ENCODE results near the gene SECTM1.

Gene SECTM1

GRCh38 chr17:82287013-82287867, 46.3 kb downstream of the SECTM1 start:
- H4K91ac ChIP-seq (ENCODE audit: low read length), result peak overlapping the region; percentile 3
- no peak overlapping the region for H2BK5ac ChIP-seq (ENCODE audit: low read depth, low read length, poor library complexity, severe bottlenecking)
- 95% methylated on average over 7 of the region's 9 CpGs for WGBS
- no peaks in the 10 kb centered on the region for H3K36me3 ChIP-seq (ENCODE audit: control insufficient read depth in 1 of 2, insufficient read depth in 2 of 2, low read depth in 1 of 2, low read length in 2 of 2)
- no peak overlapping the region for H2BK15ac ChIP-seq (ENCODE audit: low read depth, poor library complexity, severe bottlenecking)
- H3K9ac ChIP-seq (ENCODE audit: low read length), result peak overlapping the region; percentile 8
- no peak overlapping the region for H2BK120ac ChIP-seq (ENCODE audit: low read depth, low read length)
- no peak overlapping the region for H3K4me3 ChIP-seq (ENCODE audit: insufficient read depth in 1 of 2, low read depth in 1 of 2, low read length in 2 of 2)
- peaks cover 4% of the 10 kb centered on the region for H3K79me1 ChIP-seq (replicated peaks; ENCODE audit: low read length, poor library complexity, severe bottlenecking)
- no peak overlapping the region for H3K23ac ChIP-seq (ENCODE audit: low read length in 2 of 2)
- no peak overlapping the region for H3K4me2 ChIP-seq (ENCODE audit: low read length, poor library complexity, severe bottlenecking)
- peak overlapping the region; percentile 7 to 23 for H2BK12ac ChIP-seq (ENCODE audit: low read length in 2 of 2)
- H4K8ac ChIP-seq (ENCODE audit: low read length), result no peak overlapping the region
- H3K9me3 ChIP-seq (ENCODE audit: control insufficient read depth, low read length), result no peaks in the 10 kb centered on the region
- no peaks in the 10 kb centered on the region for H3K27me3 ChIP-seq (ENCODE audit: control insufficient read depth in 1 of 2, insufficient read depth in 1 of 2, low read length in 2 of 2)
- H3K4ac ChIP-seq (ENCODE audit: low read depth in 1 of 2, low read length in 2 of 2), result peak overlapping the region in 1 of 2 experiments; percentile 78
- peak overlapping the region; percentile 3 for H2AK5ac ChIP-seq (ENCODE audit: low read length, severe bottlenecking)
- no peak overlapping the region for H2AFZ ChIP-seq (ENCODE audit: low read depth, low read length)
- DNase-seq, result no peak
- peak overlapping the region in 1 of 2 experiments; percentile 67 for H3K18ac ChIP-seq (ENCODE audit: low read depth in 1 of 2, low read length in 2 of 2)
- no peak overlapping the region for H3K27ac ChIP-seq (ENCODE audit: low read length, poor library complexity, severe bottlenecking)
- H3K4me1 ChIP-seq (ENCODE audit: control insufficient read depth, insufficient read depth, low read depth, low read length), result peaks cover 30% of the 10 kb centered on the region
- no peak overlapping the region for H3K14ac ChIP-seq (ENCODE audit: low read length in 2 of 2)

GRCh38 chr17:82285141-82285540, 48.4 kb downstream of the SECTM1 start:
- no peaks in the 10 kb centered on the region for H3K9me3 ChIP-seq (ENCODE audit: control insufficient read depth, low read length)
- DNase-seq, result no peak
- no peaks in the 10 kb centered on the region for H3K36me3 ChIP-seq (ENCODE audit: control insufficient read depth in 1 of 2, insufficient read depth in 2 of 2, low read depth in 1 of 2, low read length in 2 of 2)

GRCh38 chr17:82283208-82283749, 50.3 kb downstream of the SECTM1 start:
- H4K8ac ChIP-seq (ENCODE audit: low read length), result peak overlapping the region; percentile 53
- peak overlapping the region; percentile 11 for H2BK120ac ChIP-seq (ENCODE audit: low read depth, low read length)
- no peaks in the 10 kb centered on the region for H3K79me1 ChIP-seq (replicated peaks; ENCODE audit: low read length, poor library complexity, severe bottlenecking)
- peak overlapping the region; percentile 9 to 79 for H3K18ac ChIP-seq (ENCODE audit: low read depth in 1 of 2, low read length in 2 of 2)
- H3K14ac ChIP-seq (ENCODE audit: low read length in 2 of 2), result peak overlapping the region in 1 of 2 experiments; percentile 66
- H3K4me1 ChIP-seq (ENCODE audit: control insufficient read depth, insufficient read depth, low read depth, low read length), result peaks cover 37% of the 10 kb centered on the region
- WGBS, result 43% methylated on average over 13 of the region's 13 CpGs
- peak; percentile 90 for DNase-seq
- peak overlapping the region in 1 of 2 experiments; percentile 74 for H2BK12ac ChIP-seq (ENCODE audit: low read length in 2 of 2)
- H2BK5ac ChIP-seq (ENCODE audit: low read depth, low read length, poor library complexity, severe bottlenecking), result no peak overlapping the region
- no peak overlapping the region for H3K27ac ChIP-seq (ENCODE audit: low read length, poor library complexity, severe bottlenecking)
- peak overlapping the region; percentile 32 for H3K4me2 ChIP-seq (ENCODE audit: low read length, poor library complexity, severe bottlenecking)
- no peaks in the 10 kb centered on the region for H3K9me3 ChIP-seq (ENCODE audit: control insufficient read depth, low read length)
- peak overlapping the region; percentile 15 for H3K9ac ChIP-seq (ENCODE audit: low read length)
- peak overlapping the region; percentile 8 for H2BK15ac ChIP-seq (ENCODE audit: low read depth, poor library complexity, severe bottlenecking)
- peak overlapping the region; percentile 66 for H4K91ac ChIP-seq (ENCODE audit: low read length)
- no peak overlapping the region for H3K23ac ChIP-seq (ENCODE audit: low read length in 2 of 2)
- H2AFZ ChIP-seq (ENCODE audit: low read depth, low read length), result no peak overlapping the region
- peaks cover 0 to under 1% of the 10 kb centered on the region in 2 experiments for H3K36me3 ChIP-seq (ENCODE audit: control insufficient read depth in 1 of 2, insufficient read depth in 2 of 2, low read depth in 1 of 2, low read length in 2 of 2)
- no peaks in the 10 kb centered on the region for H3K27me3 ChIP-seq (ENCODE audit: control insufficient read depth in 1 of 2, insufficient read depth in 1 of 2, low read length in 2 of 2)
- H2AK5ac ChIP-seq (ENCODE audit: low read length, severe bottlenecking), result peak overlapping the region; percentile 49
- peak overlapping the region in 1 of 2 experiments; percentile 0 for H3K4ac ChIP-seq (ENCODE audit: low read depth in 1 of 2, low read length in 2 of 2)
- no peak overlapping the region for H3K4me3 ChIP-seq (ENCODE audit: insufficient read depth in 1 of 2, low read depth in 1 of 2, low read length in 2 of 2)

More at GRCh38 chr17:82285141-82285540, 48.4 kb downstream of the SECTM1 start:
- no peak overlapping the region for H4K8ac ChIP-seq (ENCODE audit: low read length)
- H3K79me1 ChIP-seq (replicated peaks; ENCODE audit: low read length, poor library complexity, severe bottlenecking), result no peaks in the 10 kb centered on the region
- H3K4me1 ChIP-seq (ENCODE audit: control insufficient read depth, insufficient read depth, low read depth, low read length), result peaks cover 41% of the 10 kb centered on the region
- no peak overlapping the region for H2AK5ac ChIP-seq (ENCODE audit: low read length, severe bottlenecking)
- no peak overlapping the region for H3K9ac ChIP-seq (ENCODE audit: low read length)
- H2AFZ ChIP-seq (ENCODE audit: low read depth, low read length), result no peak overlapping the region
- no peaks in the 10 kb centered on the region for H3K27me3 ChIP-seq (ENCODE audit: control insufficient read depth in 1 of 2, insufficient read depth in 1 of 2, low read length in 2 of 2)
- no peak overlapping the region for H2BK120ac ChIP-seq (ENCODE audit: low read depth, low read length)
- H3K4me2 ChIP-seq (ENCODE audit: low read length, poor library complexity, severe bottlenecking), result no peak overlapping the region
- no peak overlapping the region for H2BK5ac ChIP-seq (ENCODE audit: low read depth, low read length, poor library complexity, severe bottlenecking)
- WGBS, result 66% methylated on average over 7 of the region's 8 CpGs
- H3K18ac ChIP-seq (ENCODE audit: low read depth in 1 of 2, low read length in 2 of 2), result no peak overlapping the region
- no peak overlapping the region for H2BK15ac ChIP-seq (ENCODE audit: low read depth, poor library complexity, severe bottlenecking)
- no peak overlapping the region for H3K4ac ChIP-seq (ENCODE audit: low read depth in 1 of 2, low read length in 2 of 2)
- H4K91ac ChIP-seq (ENCODE audit: low read length), result no peak overlapping the region
- no peak overlapping the region for H3K27ac ChIP-seq (ENCODE audit: low read length, poor library complexity, severe bottlenecking)
- H3K23ac ChIP-seq (ENCODE audit: low read length in 2 of 2), result no peak overlapping the region
- H3K14ac ChIP-seq (ENCODE audit: low read length in 2 of 2), result no peak overlapping the region
- H2BK12ac ChIP-seq (ENCODE audit: low read length in 2 of 2), result no peak overlapping the region
- no peak overlapping the region for H3K4me3 ChIP-seq (ENCODE audit: insufficient read depth in 1 of 2, low read depth in 1 of 2, low read length in 2 of 2)
